ENCODE data around the gene CYP24A1. TPM values are rescaled to one million over a fixed set of nuclear protein-coding genes. Genes with fewer than 3 reads are reported as not detected.

The CYP24A1 gene
- total RNA-seq, 2 donors from 2014 or later, result not detected

GRCh38 chr20:54208548-54209176 lies 34.9 kb upstream of the CYP24A1 start:
- Histone ChIP-seq H3K4me1 (peaks cover 14% of the 10 kb centered on the region), H3K36me3 (replicated peaks in 1 of 2; ENCODE audit: insufficient read depth in 1 of 2, low read depth in 2 of 2) (no peaks in the 10 kb centered on the region), H3K9me3 (no peaks in the 10 kb centered on the region), H3K4me3 (peak overlapping the region; percentile 92 to 97), H3K27me3 (no peaks in the 10 kb centered on the region), H3K27ac (peak overlapping the region in 3 of 4 donors; percentile 95 to 98 (median 97))
- ATAC-seq (no peak), DNase-seq (no peak)
- TF ChIP-seq CTCF (IDR thresholded peaks at IDR 0.05) (no peak), POLR2A (IDR thresholded peaks at IDR 0.05) (no peak)
- 2% methylated on average over 9 to 14 of the region's 15 CpGs for WGBS, 2 donors
- intact Hi-C loops (cut with DNase I), result loop anchor here (5.0 kb wide), 1 partner anchor 439 kb away; no protein-coding TSS in a partner anchor

- Histone ChIP-seq H3K36me3 (replicated peaks in 1 of 2; ENCODE audit: insufficient read depth in 1 of 2, low read depth in 2 of 2) (no peaks in the 10 kb centered on the region), H3K4me1 (peaks cover 14% of the 10 kb centered on the region), H3K27me3 (no peaks in the 10 kb centered on the region), H3K4me3 (peak within 1 kb of the TSS; percentile 92 to 97), H3K27ac (peak within 1 kb of the TSS; percentile 95 to 98 (median 96)), H3K9me3 (no peaks in the 10 kb centered on the region)
- TF ChIP-seq CTCF (IDR thresholded peaks at IDR 0.05) (peak; percentile 75 to 85 (median 82)), POLR2A (IDR thresholded peaks at IDR 0.05) (peak in 2 of 3 donors; percentile 52 to 61)
- DNase-seq (peak; percentile 77 to 85 (median 81)), ATAC-seq (peak; percentile 94)
- 0 to 1% methylated on average over 5 to 76 of the region's 76 CpGs for WGBS, 2 donors
- intact Hi-C loops (cut with DNase I), result loop anchor here (5.0 kb wide), 1 partner anchor 439 kb away; no protein-coding TSS in a partner anchor
These were observed 34.2 kb upstream of the CYP24A1 start, which contains the start of gene PFDN4 for GRCh38 chr20:54207743-54208547. Gene PFDN4 (plus strand): TSS chr20:54208087. CDS start chr20:54208101, 14 bp downstream.

GRCh38 chr20:54207053-54207742 lies 33.4 kb upstream of the CYP24A1 start:
- 48 to 53% methylated on average over 7 of the region's 7 CpGs for WGBS, 2 donors
- Histone ChIP-seq H3K4me1 (peaks cover 14% of the 10 kb centered on the region), H3K27me3 (no peaks in the 10 kb centered on the region), H3K4me3 (no peak overlapping the region), H3K27ac (peak overlapping the region in 3 of 4 donors; percentile 95 to 98 (median 97)), H3K36me3 (replicated peaks in 1 of 2; ENCODE audit: insufficient read depth in 1 of 2, low read depth in 2 of 2) (no peaks in the 10 kb centered on the region), H3K9me3 (no peaks in the 10 kb centered on the region)
- no peak for TF ChIP-seq CTCF (IDR thresholded peaks at IDR 0.05)
- no peak for TF ChIP-seq POLR2A (IDR thresholded peaks at IDR 0.05)
- DNase-seq (no peak), ATAC-seq (no peak)
- intact Hi-C loops (cut with DNase I), result loop anchor here (5.0 kb wide), 1 partner anchor 440 kb away; no protein-coding TSS in a partner anchor

GRCh38 chr20:54205450-54205849 lies 31.7 kb upstream of the CYP24A1 start:
- TF ChIP-seq POLR2A (IDR thresholded peaks at IDR 0.05) (no peak), CTCF (IDR thresholded peaks at IDR 0.05) (no peak)
- Histone ChIP-seq H3K4me3 (no peak overlapping the region), H3K4me1 (peaks cover 14% of the 10 kb centered on the region), H3K36me3 (replicated peaks in 1 of 2; ENCODE audit: insufficient read depth in 1 of 2, low read depth in 2 of 2) (no peaks in the 10 kb centered on the region), H3K27me3 (no peaks in the 10 kb centered on the region), H3K27ac (no peak overlapping the region), H3K9me3 (no peaks in the 10 kb centered on the region)
- intact Hi-C loops (cut with DNase I), result loop anchor here (5.0 kb wide), 1 partner anchor 442 kb away; no protein-coding TSS in a partner anchor
- 75 to 81% methylated on average over 8 of the region's 8 CpGs for WGBS, 2 donors
- ATAC-seq (no peak), DNase-seq (no peak)
